GM19452 (cell line): ENCODE measurements around the gene MED12.
"Not testable (repeated sequence)": the region's sequence is repeated elsewhere in the genome, so short reads cannot be mapped to it uniquely, and the experiment has no call there.

Experiments
- ATAC-seq: cut with Tn5 transposase; IDR thresholded peaks from one replicate; pipeline ENCODE4 v1.9.1; 2021; ENCODE audit not compliant: unreplicated experiment

The MED12 gene

GRCh38 chrX:71160475-71160874, 42.1 kb downstream of the MED12 start:
- ATAC-seq: no peak

- ATAC-seq: no peak
These were observed 44.6 kb downstream of the MED12 start for GRCh38 chrX:71162981-71163380.

- ATAC-seq: no peak
These were observed 45.7 kb downstream of the MED12 start for GRCh38 chrX:71164071-71164470.

GRCh38 chrX:71166461-71166860, 48.1 kb downstream of the MED12 start:
- no peak for ATAC-seq

GRCh38 chrX:71167031-71167781, 48.8 kb downstream of the MED12 start:
- ATAC-seq: no peak

GRCh38 chrX:71168134-71168533, 49.7 kb downstream of the MED12 start:
- ATAC-seq: no peak

- no peak for ATAC-seq
These were observed 51.2 kb downstream of the MED12 start for GRCh38 chrX:71169586-71169985.

GRCh38 chrX:71170660-71171059, 52.3 kb downstream of the MED12 start:
- no peak for ATAC-seq

- ATAC-seq: no peak
These were observed 52.9 kb downstream of the MED12 start for GRCh38 chrX:71171110-71171801.

GRCh38 chrX:71173440-71173839, 55.0 kb downstream of the MED12 start:
- no peak for ATAC-seq

GRCh38 chrX:71174795-71175194, 56.4 kb downstream of the MED12 start:
- ATAC-seq: no peak

- ATAC-seq: no peak
These were observed 57.1 kb downstream of the MED12 start for GRCh38 chrX:71175531-71175930.

- no peak for ATAC-seq
These were observed 58.9 kb downstream of the MED12 start for GRCh38 chrX:71177327-71177726.

- no peak for ATAC-seq
These were observed 60.5 kb downstream of the MED12 start for GRCh38 chrX:71178908-71179307.

- ATAC-seq: not testable (repeated sequence)
These were observed 62.3 kb downstream of the MED12 start for GRCh38 chrX:71180579-71181265.

GRCh38 chrX:71181558-71181909, 63.1 kb downstream of the MED12 start:
- peak; percentile 64 for ATAC-seq

- ATAC-seq: peak; percentile 89
These were observed 63.8 kb downstream of the MED12 start for GRCh38 chrX:71181910-71182799.

- no peak for ATAC-seq
These were observed 64.5 kb downstream of the MED12 start for GRCh38 chrX:71182871-71183270.

GRCh38 chrX:71183341-71183740, 64.9 kb downstream of the MED12 start:
- ATAC-seq: no peak

GRCh38 chrX:71184092-71184491, 65.7 kb downstream of the MED12 start:
- no peak for ATAC-seq
